GM18861 (cell line): ENCODE measurements around the gene PAQR4.
"Not testable (repeated sequence)": the region's sequence is repeated elsewhere in the genome, so short reads cannot be mapped to it uniquely, and the experiment has no call there.

Experiments
- ATAC-seq: cut with Tn5 transposase; IDR thresholded peaks from one replicate; pipeline ENCODE4 v1.9.1; 2021; ENCODE audit not compliant: unreplicated experiment

The PAQR4 gene

GRCh38 chr16:2968738-2969544 lies at the start of gene PAQR4:
TSS of gene PAQR4 (plus strand) at chr16:2969348. CDS start at chr16:2969675, 327 bp downstream.
- peak; percentile 59 for ATAC-seq

GRCh38 chr16:2919511-2920255 lies 49.5 kb upstream of the PAQR4 start:
- no peak for ATAC-seq

- ATAC-seq = no peak
These were observed 45.7 kb upstream of the PAQR4 start for GRCh38 chr16:2923481-2923880.

- no peak for ATAC-seq
These were observed 44.0 kb upstream of the PAQR4 start for GRCh38 chr16:2924901-2925755.

GRCh38 chr16:2925951-2926649 lies 43.0 kb upstream of the PAQR4 start:
- ATAC-seq = no peak

- ATAC-seq = no peak
These were observed 42.5 kb upstream of the PAQR4 start for GRCh38 chr16:2926650-2926999.

- ATAC-seq = no peak
These were observed 42.0 kb upstream of the PAQR4 start for GRCh38 chr16:2927010-2927646.

- ATAC-seq = not testable (repeated sequence)
These were observed 41.0 kb upstream of the PAQR4 start for GRCh38 chr16:2928151-2928550.

- no peak for ATAC-seq
These were observed 40.4 kb upstream of the PAQR4 start for GRCh38 chr16:2928796-2929195.

- no peak for ATAC-seq
These were observed 39.5 kb upstream of the PAQR4 start for GRCh38 chr16:2929693-2930092.

GRCh38 chr16:2930236-2930635 lies 38.9 kb upstream of the PAQR4 start:
- ATAC-seq = no peak

GRCh38 chr16:2931231-2931914 lies 37.8 kb upstream of the PAQR4 start:
- not testable (repeated sequence) for ATAC-seq

- ATAC-seq = no peak
These were observed 36.0 kb upstream of the PAQR4 start for GRCh38 chr16:2933136-2933535.

- ATAC-seq = no peak
These were observed 35.4 kb upstream of the PAQR4 start for GRCh38 chr16:2933701-2934100.

GRCh38 chr16:2934450-2934849 lies 34.7 kb upstream of the PAQR4 start:
- ATAC-seq = no peak

GRCh38 chr16:2936436-2937011 lies 32.6 kb upstream of the PAQR4 start:
- ATAC-seq = no peak

- no peak for ATAC-seq
These were observed 32.0 kb upstream of the PAQR4 start for GRCh38 chr16:2937170-2937569.

GRCh38 chr16:2938206-2938605 lies 30.9 kb upstream of the PAQR4 start:
- no peak for ATAC-seq

- no peak for ATAC-seq
These were observed 29.2 kb upstream of the PAQR4 start for GRCh38 chr16:2939968-2940367.
